Lung (tissue), 12 donors: ENCODE data around the gene PPIH. TPM values are rescaled to one million over a fixed set of nuclear protein-coding genes. Genes with fewer than 3 reads are reported as not detected.
"Not testable (repeated sequence)": the region's sequence is repeated elsewhere in the genome, so short reads cannot be mapped to it uniquely, and the experiment has no call there.

Source experiments
- ATAC-seq: fragments of 200-7000 bp; cut with Tn5 transposase; one replicate; pipeline ENCODE4 v1.9.1; 2020; ENCODE audit warnings: moderate number of reproducible peaks; ENCODE audit not compliant: insufficient read depth, low FRiP score
- DNase-seq, 3 donors: peaks; one replicate each; pipeline ENCODE4 v3.0.0-alpha.2; 2013 to 2017
- H3K27ac ChIP-seq, 2 donors: one replicate each; pipeline ENCODE4 v1.5.1; 2013; ENCODE audit warnings: mild to moderate bottlenecking in 2 of 2, moderate library complexity in 2 of 2, control low read depth in 1 of 2, inconsistent platforms in 1 of 2, low read depth in 1 of 2, low read length in 1 of 2
- H3K27me3 ChIP-seq, 3 donors: one replicate each; pipeline ENCODE4 v1.5.1; 2013; ENCODE audit warnings: low read length in 2 of 3; ENCODE audit not compliant: control insufficient read depth in 3 of 3, insufficient read depth in 3 of 3
- H3K36me3 ChIP-seq, 4 donors: one replicate each; pipeline ENCODE4 v1.5.1; 2013; ENCODE audit warnings: low read length in 4 of 4, mild to moderate bottlenecking in 1 of 4, moderate library complexity in 1 of 4; ENCODE audit not compliant: control insufficient read depth in 4 of 4, insufficient read depth in 4 of 4
- H3K4me1 ChIP-seq, 5 donors: one replicate each; pipeline ENCODE4 v1.5.1; 2013; ENCODE audit warnings: low read length in 5 of 5, mild to moderate bottlenecking in 2 of 5, moderate library complexity in 1 of 5; ENCODE audit not compliant: control insufficient read depth in 5 of 5, insufficient read depth in 5 of 5
- H3K4me3 ChIP-seq: one replicate; pipeline ENCODE4 v1.5.1; 2013; ENCODE audit warnings: mild to moderate bottlenecking, control low read depth, moderate library complexity
- H3K9ac ChIP-seq, 2 donors: one replicate each; pipeline ENCODE4 v1.5.1; 2013; ENCODE audit warnings: low read length in 2 of 2, control low read depth in 1 of 2; ENCODE audit not compliant: insufficient read depth in 1 of 2
- H3K9me3 ChIP-seq, 4 donors: one replicate each; pipeline ENCODE4 v1.5.1; 2013; ENCODE audit warnings: low read length in 3 of 4, mild to moderate bottlenecking in 1 of 4, moderate library complexity in 1 of 4; ENCODE audit not compliant: control insufficient read depth in 4 of 4, insufficient read depth in 3 of 4
- WGBS, 2 donors: extraction: QIAGEN DNeasy Blood & Tissue Kit; methylation state at CpG; one replicate each; pipeline ENCODE4 v1.1.7; 2013; 5-methylcytosine and 5-hydroxymethylcytosine counted together
- polyA plus RNA-seq, 2 donors: library from polyadenylated mRNA; stranded (reverse); fragments of 200-250 nt; gene quantifications; one replicate each; pipeline ENCODE4 v1.2.1, GENCODE V29; 2013
- total RNA-seq, 2 donors: library from RNA; depleted of rRNA in 1 of 2; stranded (reverse); fragments of >200 nt in 1 of 2; gene quantifications; one replicate each; pipeline ENCODE4 v1.2.1, GENCODE V29; 2014 to 2021
- TF ChIP-seq, protein P1 (sequence below): IDR thresholded peaks from 2 replicates; pipeline ENCODE4 v1.5.1; 2012; ENCODE audit warnings: mild to moderate bottlenecking; ENCODE audit errors: control extremely low read depth, extremely low read depth
- donor health status: control.
- donor health status: control.
- donor health status: Bipolar disorder and iron deficiency.
- donor health status: healthy.
- donor health status: DM: yes; HTN: yes; CAD: no.

PPIH gene
- total and polyA plus RNA-seq, 4 donors, result 28.6 to 68.1 (median 31.4) TPM

DNA sequence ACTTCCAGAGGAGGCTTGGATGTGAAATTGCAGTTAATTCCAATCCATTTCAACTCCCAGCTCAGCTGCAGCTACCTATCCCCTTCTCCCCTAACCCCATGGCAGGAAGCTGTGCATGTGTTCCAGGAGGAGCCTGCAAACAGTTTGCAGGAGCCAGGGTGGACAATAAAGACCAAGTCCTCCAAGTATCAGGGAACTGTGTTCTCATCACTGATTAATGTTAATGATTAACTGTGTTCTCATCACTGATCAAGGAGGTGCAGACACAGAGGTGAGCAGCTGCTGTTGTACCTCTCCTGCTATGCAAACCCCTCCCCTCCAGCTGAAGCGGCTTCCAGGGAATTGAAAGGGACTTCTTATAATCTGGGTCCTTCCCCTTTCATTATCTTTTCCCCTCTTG is 62.6 kb downstream of the PPIH start:
- DNase-seq (no peak), ATAC-seq (no peak)
- Histone ChIP-seq H3K27ac (no peak overlapping the region), H3K36me3 (peaks cover 0 to 2% (median 0%) of the 10 kb centered on the region in 4 donors), H3K9ac (no peak overlapping the region), H3K9me3 (no peaks in the 10 kb centered on the region), H3K27me3 (no peaks in the 10 kb centered on the region), H3K4me1 (no peaks in the 10 kb centered on the region), H3K4me3 (no peak overlapping the region)
- 95 to 100% methylated on average over 1 of the region's 1 CpG for WGBS, 2 donors
- TF ChIP-seq, protein P1, sequence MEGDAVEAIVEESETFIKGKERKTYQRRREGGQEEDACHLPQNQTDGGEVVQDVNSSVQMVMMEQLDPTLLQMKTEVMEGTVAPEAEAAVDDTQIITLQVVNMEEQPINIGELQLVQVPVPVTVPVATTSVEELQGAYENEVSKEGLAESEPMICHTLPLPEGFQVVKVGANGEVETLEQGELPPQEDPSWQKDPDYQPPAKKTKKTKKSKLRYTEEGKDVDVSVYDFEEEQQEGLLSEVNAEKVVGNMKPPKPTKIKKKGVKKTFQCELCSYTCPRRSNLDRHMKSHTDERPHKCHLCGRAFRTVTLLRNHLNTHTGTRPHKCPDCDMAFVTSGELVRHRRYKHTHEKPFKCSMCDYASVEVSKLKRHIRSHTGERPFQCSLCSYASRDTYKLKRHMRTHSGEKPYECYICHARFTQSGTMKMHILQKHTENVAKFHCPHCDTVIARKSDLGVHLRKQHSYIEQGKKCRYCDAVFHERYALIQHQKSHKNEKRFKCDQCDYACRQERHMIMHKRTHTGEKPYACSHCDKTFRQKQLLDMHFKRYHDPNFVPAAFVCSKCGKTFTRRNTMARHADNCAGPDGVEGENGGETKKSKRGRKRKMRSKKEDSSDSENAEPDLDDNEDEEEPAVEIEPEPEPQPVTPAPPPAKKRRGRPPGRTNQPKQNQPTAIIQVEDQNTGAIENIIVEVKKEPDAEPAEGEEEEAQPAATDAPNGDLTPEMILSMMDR, result no peak

DNA sequence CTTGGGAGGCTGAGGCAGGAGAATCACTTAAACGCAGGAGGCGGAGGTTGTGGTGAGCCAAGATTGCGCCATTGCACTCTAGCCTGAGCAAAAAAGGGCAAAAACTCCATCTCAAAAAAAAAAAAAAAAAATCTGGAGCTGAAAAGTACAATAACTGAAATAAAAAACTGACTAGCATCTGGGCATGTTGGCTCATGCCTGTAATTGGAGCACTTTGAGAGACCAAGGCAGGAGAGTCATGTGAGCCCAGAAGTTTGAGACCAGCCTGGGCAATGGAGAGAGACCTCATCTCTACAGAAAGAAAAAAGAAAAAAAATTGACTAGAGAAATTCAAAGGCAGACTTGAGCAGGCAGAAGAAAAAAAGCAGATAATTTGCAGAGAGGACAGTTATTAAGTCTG is 63.7 kb downstream of the PPIH start:
- no peak overlapping the region for H3K4me3 ChIP-seq
- DNase-seq (no peak), ATAC-seq (no peak)
- no peaks in the 10 kb centered on the region for H3K4me1 ChIP-seq
- WGBS, 2 donors, result 80 to 93% methylated on average over 3 of the region's 3 CpGs
- no peaks in the 10 kb centered on the region for H3K27me3 ChIP-seq
- no peaks in the 10 kb centered on the region for H3K9me3 ChIP-seq
- no peak overlapping the region for H3K27ac ChIP-seq
- no peak overlapping the region for H3K9ac ChIP-seq
- TF ChIP-seq, protein P1, result no peak
- peaks cover 0 to 1% (median 0%) of the 10 kb centered on the region in 4 donors for H3K36me3 ChIP-seq

DNA sequence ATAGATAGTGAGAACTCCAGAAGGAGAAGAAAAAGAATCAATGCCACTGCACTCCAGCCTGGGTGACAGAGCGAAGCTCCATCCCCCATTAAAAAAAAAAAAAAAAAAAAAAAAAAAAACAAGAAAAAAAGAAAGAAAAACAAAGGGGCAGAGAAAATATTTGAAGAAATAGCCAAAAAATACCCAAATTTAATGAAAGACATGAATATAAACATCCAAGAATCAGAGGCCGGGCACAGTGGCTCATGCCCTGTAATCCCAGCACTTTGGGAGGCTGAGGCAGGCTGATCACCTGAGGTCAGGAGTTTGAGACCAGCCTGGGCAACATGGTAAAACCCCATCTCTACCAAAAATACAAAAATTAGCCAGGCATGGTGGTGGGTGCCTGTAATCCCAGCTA is 64.2 kb downstream of the PPIH start:
- H3K27ac ChIP-seq, H3K9ac ChIP-seq, H3K36me3 ChIP-seq, H3K27me3 ChIP-seq, DNase-seq, H3K4me3 ChIP-seq, H3K4me1 ChIP-seq, ATAC-seq, H3K9me3 ChIP-seq: not testable (repeated sequence)
- 90 to 95% methylated on average over 1 to 2 of the region's 2 CpGs for WGBS, 2 donors

DNA sequence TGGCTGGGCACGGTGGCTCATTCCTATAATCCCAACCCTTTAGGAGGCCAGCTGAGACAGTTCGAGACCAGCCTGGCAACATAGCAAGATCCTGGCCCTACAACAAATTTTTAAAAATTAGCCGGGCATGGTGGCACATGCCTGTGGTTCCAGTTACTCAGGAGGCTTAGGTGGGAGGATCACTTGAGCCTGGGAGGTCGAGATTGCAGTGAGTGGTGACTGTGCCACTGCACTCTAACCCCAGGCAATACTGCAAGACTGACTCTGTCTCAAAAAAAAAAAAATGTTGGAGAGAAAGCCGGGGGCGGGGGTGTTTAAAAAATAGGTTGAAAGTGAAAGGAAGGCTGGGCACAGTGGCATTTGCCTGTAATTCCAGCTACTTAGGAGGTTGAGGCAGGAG is 65.3 kb downstream of the PPIH start:
- TF ChIP-seq, protein P1, result no peak
- Histone ChIP-seq H3K27me3 (no peaks in the 10 kb centered on the region), H3K36me3 (no peaks in the 10 kb centered on the region), H3K9ac (no peak overlapping the region), H3K27ac (no peak overlapping the region), H3K4me3 (no peak overlapping the region), H3K9me3 (no peaks in the 10 kb centered on the region), H3K4me1 (no peaks in the 10 kb centered on the region)
- DNase-seq (no peak), ATAC-seq (no peak)
- WGBS, 2 donors, result 79 to 86% methylated on average over 6 of the region's 6 CpGs

GRCh38 chr1:42725820-42726219 is 67.6 kb downstream of the PPIH start:
- H3K4me1 ChIP-seq, H3K9me3 ChIP-seq, DNase-seq, H3K4me3 ChIP-seq, H3K27me3 ChIP-seq, ATAC-seq, H3K36me3 ChIP-seq, H3K9ac ChIP-seq, H3K27ac ChIP-seq: not testable (repeated sequence)
- 98 to 100% methylated on average over 4 of the region's 4 CpGs for WGBS, 2 donors
